ENCODE results near the gene IMMP2L.

Gene IMMP2L

DNA sequence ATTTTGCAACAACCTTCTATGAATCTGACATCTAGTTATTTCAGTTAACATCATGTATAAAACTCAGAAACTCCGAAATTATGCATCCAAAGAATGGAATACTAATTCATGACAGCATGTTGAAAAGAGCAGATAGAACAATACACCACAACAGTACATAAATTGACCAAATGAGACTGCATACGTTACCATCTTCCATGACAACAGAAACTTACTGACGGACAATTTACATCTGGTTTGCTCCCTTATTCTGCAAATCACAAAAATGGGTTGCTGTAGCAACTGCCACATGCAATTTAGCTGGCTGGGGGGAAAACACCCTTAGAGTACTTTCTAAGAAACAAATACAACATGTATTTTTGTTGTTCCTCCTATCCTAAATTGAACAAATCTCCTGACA, 457.0 kb downstream of the IMMP2L start:
- H3K4me1 ChIP-seq (ENCODE audit: insufficient read depth, low read length), result peaks cover 7% of the 10 kb centered on the region; the same call in 1 of the 2 replicates
- DNase-seq (no peak), ATAC-seq (ENCODE audit: insufficient read depth, low read depth) (no peak)
- H3K4me2 ChIP-seq (ENCODE audit: insufficient read depth, low read length), result no peak overlapping the region
- TF ChIP-seq EZH2 (IDR thresholded peaks at IDR 0.05; ENCODE audit: borderline replicate concordance, low read depth, low read length, severe bottlenecking), result no peak
- TF ChIP-seq, protein P1, sequence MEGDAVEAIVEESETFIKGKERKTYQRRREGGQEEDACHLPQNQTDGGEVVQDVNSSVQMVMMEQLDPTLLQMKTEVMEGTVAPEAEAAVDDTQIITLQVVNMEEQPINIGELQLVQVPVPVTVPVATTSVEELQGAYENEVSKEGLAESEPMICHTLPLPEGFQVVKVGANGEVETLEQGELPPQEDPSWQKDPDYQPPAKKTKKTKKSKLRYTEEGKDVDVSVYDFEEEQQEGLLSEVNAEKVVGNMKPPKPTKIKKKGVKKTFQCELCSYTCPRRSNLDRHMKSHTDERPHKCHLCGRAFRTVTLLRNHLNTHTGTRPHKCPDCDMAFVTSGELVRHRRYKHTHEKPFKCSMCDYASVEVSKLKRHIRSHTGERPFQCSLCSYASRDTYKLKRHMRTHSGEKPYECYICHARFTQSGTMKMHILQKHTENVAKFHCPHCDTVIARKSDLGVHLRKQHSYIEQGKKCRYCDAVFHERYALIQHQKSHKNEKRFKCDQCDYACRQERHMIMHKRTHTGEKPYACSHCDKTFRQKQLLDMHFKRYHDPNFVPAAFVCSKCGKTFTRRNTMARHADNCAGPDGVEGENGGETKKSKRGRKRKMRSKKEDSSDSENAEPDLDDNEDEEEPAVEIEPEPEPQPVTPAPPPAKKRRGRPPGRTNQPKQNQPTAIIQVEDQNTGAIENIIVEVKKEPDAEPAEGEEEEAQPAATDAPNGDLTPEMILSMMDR (IDR thresholded peaks at IDR 0.05; ENCODE audit: borderline replicate concordance, extremely low read depth, low read length, poor library complexity, severe bottlenecking), result no peak
- H3K27me3 ChIP-seq (ENCODE audit: insufficient read depth, low read length, poor library complexity), result no peaks in the 10 kb centered on the region
- no peak overlapping the region for H3K27ac ChIP-seq (ENCODE audit: low read length)
- no peak overlapping the region for H3K9ac ChIP-seq (ENCODE audit: low read depth, low read length)
- H3K79me2 ChIP-seq (ENCODE audit: insufficient read depth, low read length), result no peaks in the 10 kb centered on the region
- H3K9me3 ChIP-seq (ENCODE audit: insufficient read depth, low read length, severe bottlenecking), result no peaks in the 10 kb centered on the region
- no peaks in the 10 kb centered on the region for H4K20me1 ChIP-seq (ENCODE audit: insufficient read depth, low read length)
- H2AFZ ChIP-seq (ENCODE audit: low read depth, low read length), result no peak overlapping the region
- H3K4me3 ChIP-seq (ENCODE audit: low read depth in 1 of 2, low read length in 2 of 2), result no peak overlapping the region
- no peaks in the 10 kb centered on the region for H3K36me3 ChIP-seq (ENCODE audit: insufficient read depth, low read length)

DNA sequence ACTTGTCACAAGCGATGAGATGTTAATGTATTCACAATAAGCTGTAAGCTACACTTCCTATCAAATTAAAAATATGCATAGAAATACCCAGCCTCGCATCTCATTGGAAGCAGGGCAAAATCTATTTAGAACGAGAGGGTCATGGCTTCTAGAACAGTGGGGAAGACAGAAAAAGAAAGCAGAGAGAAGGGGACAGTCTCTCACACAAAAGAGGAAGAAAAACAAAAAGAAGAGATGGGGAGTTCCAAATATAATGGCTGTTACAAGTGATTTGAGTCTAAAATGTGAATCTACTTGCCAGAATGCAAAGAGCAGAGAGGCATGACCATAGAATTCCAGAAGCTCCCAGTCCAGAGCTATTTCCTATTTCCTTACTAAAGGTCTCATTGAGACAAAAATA, 457.6 kb downstream of the IMMP2L start:
- H3K27ac ChIP-seq (ENCODE audit: low read length), result no peak overlapping the region
- no peak overlapping the region for H3K4me3 ChIP-seq (ENCODE audit: low read depth in 1 of 2, low read length in 2 of 2)
- peaks cover 7% of the 10 kb centered on the region; the same call in 1 of the 2 replicates for H3K4me1 ChIP-seq (ENCODE audit: insufficient read depth, low read length)
- no peak for TF ChIP-seq EZH2 (IDR thresholded peaks at IDR 0.05; ENCODE audit: borderline replicate concordance, low read depth, low read length, severe bottlenecking)
- TF ChIP-seq, protein P1 (IDR thresholded peaks at IDR 0.05; ENCODE audit: borderline replicate concordance, extremely low read depth, low read length, poor library complexity, severe bottlenecking), result no peak
- no peaks in the 10 kb centered on the region for H3K79me2 ChIP-seq (ENCODE audit: insufficient read depth, low read length)
- no peaks in the 10 kb centered on the region for H3K36me3 ChIP-seq (ENCODE audit: insufficient read depth, low read length)
- no peak overlapping the region for H3K4me2 ChIP-seq (ENCODE audit: insufficient read depth, low read length)
- no peaks in the 10 kb centered on the region for H3K9me3 ChIP-seq (ENCODE audit: insufficient read depth, low read length, severe bottlenecking)
- H3K9ac ChIP-seq (ENCODE audit: low read depth, low read length), result no peak overlapping the region
- H3K27me3 ChIP-seq (ENCODE audit: insufficient read depth, low read length, poor library complexity), result no peaks in the 10 kb centered on the region
- ATAC-seq (ENCODE audit: insufficient read depth, low read depth) (no peak), DNase-seq (no peak)
- H2AFZ ChIP-seq (ENCODE audit: low read depth, low read length), result no peak overlapping the region
- H4K20me1 ChIP-seq (ENCODE audit: insufficient read depth, low read length), result no peaks in the 10 kb centered on the region

DNA sequence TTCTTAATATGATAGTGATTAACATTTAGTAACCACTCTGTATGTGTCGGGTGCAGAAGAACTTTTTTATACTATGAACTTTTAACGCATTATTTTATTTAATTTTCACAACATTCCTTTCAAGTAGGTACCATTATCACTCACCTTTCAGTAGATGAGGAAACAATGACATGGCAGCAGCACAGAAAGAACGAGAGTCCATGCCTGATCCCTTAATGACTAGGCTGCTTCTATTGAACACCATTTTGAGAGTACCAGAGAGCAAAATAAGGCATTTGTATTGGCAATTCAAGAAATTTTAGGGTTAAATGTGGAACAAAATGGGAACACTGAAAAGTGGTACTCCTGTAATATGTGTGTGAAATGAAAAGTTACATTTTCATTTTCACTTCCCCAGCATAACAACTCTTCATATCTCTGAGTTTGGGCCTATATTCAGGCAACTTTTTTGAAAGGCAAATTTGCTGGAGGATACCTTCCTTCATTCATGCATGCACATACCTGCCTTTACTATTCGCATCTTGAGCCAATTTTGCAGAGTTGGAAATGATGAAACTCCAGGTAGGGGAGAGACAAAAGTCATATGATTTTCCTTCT, 458.5 kb downstream of the IMMP2L start:
- no peaks in the 10 kb centered on the region for H4K20me1 ChIP-seq (ENCODE audit: insufficient read depth, low read length)
- no peak overlapping the region for H3K27ac ChIP-seq (ENCODE audit: low read length)
- no peak overlapping the region for H3K4me3 ChIP-seq (ENCODE audit: low read depth in 1 of 2, low read length in 2 of 2)
- H3K4me2 ChIP-seq (ENCODE audit: insufficient read depth, low read length), result no peak overlapping the region
- H3K36me3 ChIP-seq (ENCODE audit: insufficient read depth, low read length), result no peaks in the 10 kb centered on the region
- ATAC-seq (ENCODE audit: insufficient read depth, low read depth) (no peak), DNase-seq (no peak)
- H3K79me2 ChIP-seq (ENCODE audit: insufficient read depth, low read length), result no peaks in the 10 kb centered on the region
- no peak overlapping the region for H3K9ac ChIP-seq (ENCODE audit: low read depth, low read length)
- H3K27me3 ChIP-seq (ENCODE audit: insufficient read depth, low read length, poor library complexity), result no peaks in the 10 kb centered on the region
- peaks cover 7% of the 10 kb centered on the region; the same call in 1 of the 2 replicates for H3K4me1 ChIP-seq (ENCODE audit: insufficient read depth, low read length)
- TF ChIP-seq, protein P1 (IDR thresholded peaks at IDR 0.05; ENCODE audit: borderline replicate concordance, extremely low read depth, low read length, poor library complexity, severe bottlenecking), result no peak
- TF ChIP-seq EZH2 (IDR thresholded peaks at IDR 0.05; ENCODE audit: borderline replicate concordance, low read depth, low read length, severe bottlenecking), result no peak
- H3K9me3 ChIP-seq (ENCODE audit: insufficient read depth, low read length, severe bottlenecking), result no peaks in the 10 kb centered on the region
- no peak overlapping the region for H2AFZ ChIP-seq (ENCODE audit: low read depth, low read length)
